H1 (cell line): ENCODE results near the gene TYSND1. TPM values are rescaled to one million over a fixed set of nuclear protein-coding genes. Genes with fewer than 3 reads are reported as not detected.

Source experiments
- CTCF ChIA-PET: fragments of 300-600 bp; sonication (Branson Sonifier 250); formaldehyde crosslinking; loops from one replicate; lab custom pipeline; 2021; ENCODE audit not compliant: partially characterized antibody; lab: Charles Lee
- POLR2A ChIA-PET: fragments of 300-600 bp; sonication (Branson Sonifier 250); formaldehyde crosslinking; loops from one replicate; lab custom pipeline; 2021; ENCODE audit warnings: inconsistent platforms; ENCODE audit not compliant: partially characterized antibody; lab: Charles Lee
- DNase-seq, 2 experiments: peaks; one replicate each; pipeline versions ENCODE4 v3.0.0 to v3.0.0-alpha.2; 2010 to 2022; ENCODE audit warnings: low spot score in 2 of 2, low read depth in 1 of 2, mixed read lengths in 1 of 2
- FAIRE-seq: peaks from 2 replicates; lab custom pipeline; 2011; peaks lifted over from hg19 to GRCh38; lab: Jason Lieb, UNC
- H2AFZ ChIP-seq: 2 replicates; pipeline ENCODE4 v1.8.1; 2012; ENCODE audit warnings: low read length, inconsistent platforms
- H2AK5ac ChIP-seq: 2 replicates; pipeline ENCODE4 v1.6.1; 2013; ENCODE audit warnings: low read depth, low read length
- H2BK120ac ChIP-seq: replicated peaks from 2 replicates; pipeline ENCODE3; 2013; ENCODE audit warnings: low read depth, low read length, inconsistent platforms
- H2BK12ac ChIP-seq: 2 replicates; pipeline ENCODE4 v1.6.1; 2013; ENCODE audit warnings: low read depth, low read length
- H2BK15ac ChIP-seq: 2 replicates; pipeline ENCODE4 v1.6.1; 2013; ENCODE audit warnings: low read length
- H2BK20ac ChIP-seq: 2 replicates; pipeline ENCODE4 v1.6.1; 2013; ENCODE audit warnings: low read length
- H2BK5ac ChIP-seq: 2 replicates; pipeline ENCODE4 v1.6.1; 2013; ENCODE audit warnings: low read depth, low read length
- H3K14ac ChIP-seq: 2 replicates; pipeline ENCODE4 v1.6.1; 2013; ENCODE audit warnings: inconsistent platforms; ENCODE audit not compliant: insufficient read length
- H3K18ac ChIP-seq: 2 replicates; pipeline ENCODE4 v1.6.1; 2013; ENCODE audit warnings: low read length; ENCODE audit errors: extremely low read depth
- H3K23ac ChIP-seq: 2 replicates; pipeline ENCODE4 v1.6.1; 2013; ENCODE audit warnings: inconsistent platforms; ENCODE audit not compliant: insufficient read length
- H3K23me2 ChIP-seq: 2 replicates; pipeline ENCODE4 v1.6.1; 2013; ENCODE audit warnings: low read depth, low read length
- H3K27ac ChIP-seq: 2 replicates; pipeline ENCODE4 v1.6.1; 2011; ENCODE audit warnings: low read depth, low read length, inconsistent platforms
- H3K27me3 ChIP-seq, 4 experiments: replicated peaks in 1 of 4; 1 replicate in 1 of 4; 2 replicates in 3 of 4; pipeline versions ENCODE4 v1.6.1 to v1.8.1; 2011 to 2013; ENCODE audit warnings: low read length in 3 of 4, mild to moderate bottlenecking in 3 of 4, inconsistent platforms in 2 of 4, mixed read lengths in 2 of 4, moderate library complexity in 1 of 4; ENCODE audit not compliant: control insufficient read depth in 3 of 4, insufficient read depth in 3 of 4; ENCODE audit errors: extremely low read depth in 1 of 4
- H3K36me3 ChIP-seq, 4 experiments: 2 replicates each; pipeline versions ENCODE4 v1.6.1 to v1.8.1; 2011 to 2013; ENCODE audit warnings: mild to moderate bottlenecking in 4 of 4, low read length in 3 of 4, moderate library complexity in 2 of 4, control low read depth in 1 of 4, inconsistent platforms in 1 of 4; ENCODE audit not compliant: insufficient read depth in 4 of 4, control insufficient read depth in 2 of 4
- H3K4ac ChIP-seq: replicated peaks from 2 replicates; pipeline ENCODE3; 2013; ENCODE audit warnings: low read length, low read depth, mixed read lengths, inconsistent platforms; ENCODE audit not compliant: insufficient read length
- H3K4me1 ChIP-seq, 4 experiments: replicated peaks in 1 of 4; 1 replicate in 1 of 4; 2 replicates in 3 of 4; pipeline versions ENCODE4 v1.6.1 to v1.8.1; 2011 to 2013; ENCODE audit warnings: low read length in 3 of 4, inconsistent platforms in 2 of 4, mixed read lengths in 1 of 4; ENCODE audit not compliant: insufficient read depth in 4 of 4, control insufficient read depth in 3 of 4
- H3K4me2 ChIP-seq, 2 experiments: 2 replicates each; pipeline versions ENCODE4 v1.6.1 to v1.8.1; 2011 to 2013; ENCODE audit warnings: low read depth in 2 of 2, low read length in 2 of 2, control low read depth in 1 of 2, inconsistent platforms in 1 of 2, mild to moderate bottlenecking in 1 of 2; ENCODE audit not compliant: insufficient read depth in 1 of 2
- H3K4me3 ChIP-seq, 4 experiments: fragments of 200-600, 300-600 bp in 1 of 4; sonication (generic), shearing (Covaris generic), sonication (Bioruptor Twin) in 1 of 4; 2 replicates each; pipeline versions ENCODE4 v1.5.1 to v1.8.1; 2011 to 2016; ENCODE audit warnings: low read length in 4 of 4, low read depth in 3 of 4, control low read depth in 2 of 4, inconsistent platforms in 2 of 4, mild to moderate bottlenecking in 2 of 4, mixed read lengths in 1 of 4, moderate library complexity in 1 of 4; ENCODE audit not compliant: insufficient read depth in 2 of 4; ENCODE audit errors: extremely low read depth in 1 of 4
- H3K56ac ChIP-seq: replicated peaks from 2 replicates; pipeline ENCODE3; 2013; ENCODE audit warnings: low read depth, mild to moderate bottlenecking, mixed read lengths, low read length, inconsistent platforms; ENCODE audit not compliant: insufficient read length
- H3K79me1 ChIP-seq: 2 replicates; pipeline ENCODE4 v1.6.1; 2013; ENCODE audit warnings: low read depth, low read length, control low read depth
- H3K79me2 ChIP-seq, 2 experiments: 2 replicates each; pipeline versions ENCODE4 v1.6.1 to v1.8.1; 2012 to 2013; ENCODE audit warnings: low read length in 2 of 2, mild to moderate bottlenecking in 2 of 2, inconsistent platforms in 1 of 2; ENCODE audit not compliant: insufficient read depth in 2 of 2, control insufficient read depth in 1 of 2
- H3K9ac ChIP-seq, 4 experiments: replicated peaks in 1 of 4; 1 replicate in 1 of 4; 2 replicates in 3 of 4; pipeline versions ENCODE4 v1.6.1 to v1.8.1; 2011 to 2013; ENCODE audit warnings: low read depth in 3 of 4, low read length in 3 of 4, control low read depth in 2 of 4, mild to moderate bottlenecking in 2 of 4, moderate library complexity in 2 of 4, inconsistent platforms in 1 of 4; ENCODE audit errors: extremely low read depth in 1 of 4
- H3K9me3 ChIP-seq, 2 experiments: 2 replicates each; pipeline versions ENCODE4 v1.6.1 to v1.8.1; 2012 to 2013; ENCODE audit warnings: mild to moderate bottlenecking in 2 of 2, moderate library complexity in 2 of 2, control low read depth in 1 of 2, inconsistent platforms in 1 of 2, low read depth in 1 of 2, low read length in 1 of 2, mixed read lengths in 1 of 2; ENCODE audit not compliant: insufficient read depth in 2 of 2
- H4K20me1 ChIP-seq, 2 experiments: replicated peaks in 1 of 2; 2 replicates each; pipeline versions ENCODE3 to v1.8.1; 2011 to 2013; ENCODE audit warnings: inconsistent platforms in 2 of 2, low read length in 2 of 2, mild to moderate bottlenecking in 1 of 2; ENCODE audit not compliant: insufficient read depth in 2 of 2, control insufficient read depth in 1 of 2
- H4K5ac ChIP-seq: 2 replicates; pipeline ENCODE4 v1.6.1; 2013; ENCODE audit warnings: low read length, low read depth, mixed read lengths, inconsistent platforms; ENCODE audit not compliant: insufficient read length
- H4K8ac ChIP-seq: 2 replicates; pipeline ENCODE4 v1.8.0; 2013; ENCODE audit warnings: mild to moderate bottlenecking, moderate library complexity, low read length, inconsistent platforms; ENCODE audit not compliant: insufficient read depth; ENCODE audit errors: extremely low read depth
- H4K91ac ChIP-seq: replicated peaks from 2 replicates; pipeline ENCODE3; 2013; ENCODE audit warnings: low read length, mixed read lengths, inconsistent platforms; ENCODE audit not compliant: insufficient read length
- BACH1 ChIP-seq: IDR thresholded peaks from 2 replicates; pipeline ENCODE4 v1.6.1; 2012; ENCODE audit warnings: low read length, improper control_type of control experiment
- CBX8 ChIP-seq: fragments of 300-800, 300-1000 bp; sonication (generic); IDR thresholded peaks from 2 replicates; pipeline ENCODE4 v1.7.1; 2016; ENCODE audit warnings: low read depth, low read length, borderline replicate concordance
- E2F6 ChIP-seq: IDR thresholded peaks from 2 replicates; pipeline ENCODE4 v1.6.1; 2012; ENCODE audit warnings: inconsistent platforms
- EGR1 ChIP-seq: IDR thresholded peaks from 2 replicates; pipeline ENCODE4 v1.6.1; 2011; ENCODE audit warnings: low read depth, low read length, borderline replicate concordance
- EZH2 ChIP-seq: fragments of 200-600 bp; sonication (generic); IDR thresholded peaks from 2 replicates; pipeline ENCODE4 v1.7.1; 2012; ENCODE audit warnings: low read depth, mild to moderate bottlenecking, moderate library complexity, low read length, inconsistent platforms; ENCODE audit not compliant: severe bottlenecking
- GABPA ChIP-seq: IDR thresholded peaks from 2 replicates; pipeline ENCODE4 v1.6.1; 2011; ENCODE audit warnings: mild to moderate bottlenecking, low read length, moderate library complexity, borderline replicate concordance; ENCODE audit not compliant: insufficient read depth
- NANOG ChIP-seq: IDR thresholded peaks from 2 replicates; pipeline ENCODE4 v1.6.1; 2011; ENCODE audit warnings: low read length, low read depth, mild to moderate bottlenecking, inconsistent platforms; ENCODE audit not compliant: insufficient read depth, poor library complexity, severe bottlenecking
- NRF1 ChIP-seq: IDR thresholded peaks from 2 replicates; pipeline ENCODE4 v1.6.1; 2011; ENCODE audit warnings: mild to moderate bottlenecking, low read depth, low read length, improper control_type of control experiment
- SAP30 ChIP-seq: fragments of 300-600 bp; sonication (generic); IDR thresholded peaks from 2 replicates; pipeline ENCODE4 v1.7.1; 2012; ENCODE audit warnings: low read length, moderate library complexity, mild to moderate bottlenecking, inconsistent platforms; ENCODE audit not compliant: insufficient read depth, insufficient replicate concordance
- SIN3A ChIP-seq, 2 experiments: IDR thresholded peaks in 1 of 2; conservative IDR thresholded peaks in 1 of 2; 2 replicates each; pipeline ENCODE4 v1.6.1; 2011 to 2012; ENCODE audit warnings: low read length in 2 of 2, improper control_type of control experiment in 1 of 2, low read depth in 1 of 2, mild to moderate bottlenecking in 1 of 2
- YY1 ChIP-seq: IDR thresholded peaks from 2 replicates; pipeline ENCODE4 v1.6.1; 2011; ENCODE audit warnings: low read depth, mild to moderate bottlenecking, low read length
- ZNF274 ChIP-seq: IDR thresholded peaks from 2 replicates; pipeline ENCODE4 v1.7.0; 2012; ENCODE audit warnings: low read length, borderline replicate concordance; ENCODE audit errors: extremely low read depth
- WGBS, 2 experiments: shearing (Covaris generic) in 1 of 2; methylation state at CpG; one replicate each; pipeline versions ENCODE4 v1.1.6 to v1.1.7; 2013 to 2015; ENCODE audit warnings: low lambda C conversion rate in 2 of 2, mixed read lengths in 2 of 2, inconsistent platforms in 1 of 2, low coverage in 1 of 2, missing lambda C conversion rate in 1 of 2; ENCODE audit not compliant: insufficient replicate concordance in 2 of 2, insufficient coverage in 1 of 2, insufficient read length in 1 of 2; ENCODE audit errors: extremely low coverage in 1 of 2, missing lambda C conversion rate in 1 of 2; 5-methylcytosine and 5-hydroxymethylcytosine counted together
- polyA plus RNA-seq, 7 experiments: library from polyadenylated mRNA; depleted of rRNA in 3 of 7; stranded (reverse) in 5 of 7; unstranded in 2 of 7; fragments of >200 nt in 5 of 7; fragments of 200-250 nt in 2 of 7; gene quantifications; 1 replicate in 5 of 7; 2 replicates in 1 of 7; 4 replicates in 1 of 7; pipeline versions ENCODE4 v1.2.1 to v1.2.3, GENCODE V29; 2011 to 2013; ENCODE audit warnings: missing spikeins in 2 of 7, mixed read lengths in 2 of 7
- total RNA-seq: library from RNA; stranded (reverse); fragmentation: NEBNext Ultra II Directional; extraction: Animal tissue kit (Norgen Biotek cat#: 25700); gene quantifications from 2 replicates; pipeline ENCODE4 v1.2.1, GENCODE V29; 2021

TYSND1 gene
- total and polyA plus RNA-seq, 2 of the 8 experiments (the other 6 are each of a cell fraction or from before 2014, with no cell fraction given), result 11.9 to 15.0 TPM

DNA sequence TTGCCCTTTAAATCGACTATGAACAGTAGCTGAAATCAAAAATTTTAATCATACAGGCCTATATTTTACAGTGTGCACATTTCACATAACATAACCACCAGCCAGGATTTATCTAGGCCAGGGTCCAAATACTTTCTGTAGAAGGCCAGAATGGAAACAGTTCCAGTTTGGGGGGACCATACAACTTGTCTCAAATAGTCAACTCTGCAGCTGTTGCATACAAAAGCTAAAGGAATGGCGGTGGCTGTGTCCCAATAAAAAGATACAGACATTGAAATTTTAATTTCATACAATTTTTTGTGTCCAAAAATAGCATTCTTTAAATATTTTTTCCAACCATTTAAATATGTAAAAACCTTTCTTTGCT, 742 bp upstream of the TYSND1 start:
- H3K27ac ChIP-seq, result no peak overlapping the region
- H2BK20ac ChIP-seq, result no peak overlapping the region
- H3K4me1 ChIP-seq, result peaks cover 3 to 9% (median 6%) of the 10 kb centered on the region in 4 experiments; a peak in 3 of 7 replicates
- no peak overlapping the region for H3K23ac ChIP-seq
- peaks cover 3% of the 10 kb centered on the region; the same call in 1 of the 2 replicates for H3K79me1 ChIP-seq
- no peak overlapping the region for H3K14ac ChIP-seq
- H3K56ac ChIP-seq, result no peak overlapping the region
- no peak overlapping the region for H3K4ac ChIP-seq
- no peak overlapping the region for H4K8ac ChIP-seq
- ChIA-PET POLR2A (interaction anchor here (1.4 to 3.1 kb wide), 2 partner anchors 32 to 62 kb away, joined by 3 to 15 read pairs; no protein-coding TSS in a partner anchor), CTCF (interaction anchor here (0.6 to 10.4 kb wide), 19 partner anchors 9 to 348 kb away, joined by 3 to 123 read pairs (median 7); partner anchors contain the start of gene SAR1A)
- no peak overlapping the region for H2BK12ac ChIP-seq
- H2AK5ac ChIP-seq, result no peak overlapping the region
- no peak overlapping the region for H3K18ac ChIP-seq
- no peak overlapping the region for H4K91ac ChIP-seq
- H2AFZ ChIP-seq, result no peak overlapping the region
- peaks cover 4 to 20% (median 6%) of the 10 kb centered on the region in 4 experiments; a peak in 6 of 8 replicates for H3K36me3 ChIP-seq
- H4K20me1 ChIP-seq, result peaks cover 3 to 7% of the 10 kb centered on the region in 2 experiments
- H3K9me3 ChIP-seq, result no peaks in the 10 kb centered on the region
- H3K9ac ChIP-seq, result no peak overlapping the region
- H3K4me3 ChIP-seq, result peak overlapping the region in 1 of 4 experiments; percentile 70; a peak in 2 of 8 replicates
- no peaks in the 10 kb centered on the region; a peak in 1 of 4 replicates for H3K79me2 ChIP-seq
- H3K4me2 ChIP-seq, result peak overlapping the region; percentile 76 to 92
- H2BK15ac ChIP-seq, result no peak overlapping the region
- DNase-seq (no peak), FAIRE-seq (no peak)
- WGBS, 2 experiments, result 56% methylated on average over 2 of the region's 2 CpGs; no CpG with 5 or more reads in 1 of the 2 experiments
- H4K5ac ChIP-seq, result no peak overlapping the region
- peaks cover 0 to 8% (median 4%) of the 10 kb centered on the region in 4 experiments; a peak in 3 of 7 replicates for H3K27me3 ChIP-seq
- H3K23me2 ChIP-seq, result peaks cover 12% of the 10 kb centered on the region
- no peak overlapping the region for H2BK5ac ChIP-seq
- H2BK120ac ChIP-seq, result no peak overlapping the region
- TF ChIP-seq GABPA, result no peak
- TF ChIP-seq E2F6, result no peak
- TF ChIP-seq SAP30, result no peak
- TF ChIP-seq CBX8, result no peak
- no peak for TF ChIP-seq SIN3A (conservative IDR thresholded peaks at IDR 0.05 in 1 of 2, IDR thresholded peaks at IDR 0.05 in 1 of 2; ENCODE audit: low read depth in 1 of 2, low read length in 2 of 2)
- no peak for TF ChIP-seq YY1
- no peak for TF ChIP-seq ZNF274
- no peak for TF ChIP-seq BACH1
- no peak for TF ChIP-seq EZH2
- TF ChIP-seq EGR1, result no peak
- TF ChIP-seq NANOG, result no peak
- TF ChIP-seq NRF1, result no peak
